Gastrocnemius medialis (tissue), 4 donors: Measurements from ENCODE around the gene CLEC3B. TPM values are rescaled to one million over a fixed set of nuclear protein-coding genes. Genes with fewer than 3 reads are reported as not detected.
"Not testable (repeated sequence)": the region's sequence is repeated elsewhere in the genome, so short reads cannot be mapped to it uniquely, and the experiment has no call there.

Source experiments
- ATAC-seq, 2 donors: fragments of 150-250 bp; one replicate each; pipeline ENCODE4 v1.9.1; 2016
- DNase-seq, 2 donors: peaks; one replicate each; pipeline ENCODE4 v3.0.0-alpha.2; 2019
- H3K27ac ChIP-seq, 4 donors: fragments of 200-600 bp; sonication (generic); 1 replicate in 1 of 4; 2 replicates in 3 of 4; pipeline ENCODE4 v1.5.1; 2016 to 2018; ENCODE audit warnings: mild to moderate bottlenecking in 2 of 4, moderate library complexity in 1 of 4
- H3K27me3 ChIP-seq, 3 donors: fragments of 200-600 bp; sonication (generic) in 2 of 3; 1 replicate in 1 of 3; 2 replicates in 2 of 3; pipeline versions ENCODE4 v1.5.1 to v1.6.0; 2016 to 2019; ENCODE audit warnings: mild to moderate bottlenecking in 1 of 3, moderate library complexity in 1 of 3
- H3K36me3 ChIP-seq, 2 donors: fragments of 200-600 bp; sonication (generic) in 1 of 2; one replicate each; pipeline ENCODE4 v1.5.1; 2017 to 2018
- H3K4me1 ChIP-seq, 2 donors: fragments of 200-600 bp; sonication (generic) in 1 of 2; one replicate each; pipeline ENCODE4 v1.5.1; 2016 to 2017; ENCODE audit warnings: mild to moderate bottlenecking in 2 of 2
- H3K4me3 ChIP-seq, 4 donors: fragments of 200-600 bp; sonication (generic) in 3 of 4; 1 replicate in 1 of 4; 2 replicates in 3 of 4; pipeline ENCODE4 v1.5.1; 2016 to 2019; ENCODE audit warnings: mild to moderate bottlenecking in 2 of 4
- H3K9me3 ChIP-seq, 3 donors: fragments of 200-600 bp; sonication (generic) in 2 of 3; 1 replicate in 1 of 3; 2 replicates in 2 of 3; pipeline ENCODE4 v1.5.1; 2016 to 2019
- CTCF ChIP-seq, 5 experiments: fragments of 450-650 bp in 3 of 5; fragments of 200-600 bp in 2 of 5; sonication (generic) in 2 of 5; IDR thresholded peaks in 4 of 5; conservative IDR thresholded peaks in 1 of 5; 1 replicate in 4 of 5; 2 replicates in 1 of 5; pipeline ENCODE4 v1.5.1; 2016 to 2019; ENCODE audit warnings: antibody characterized with exemption in 5 of 5, mild to moderate bottlenecking in 3 of 5, moderate library complexity in 3 of 5
- POLR2A ChIP-seq, 2 donors: fragments of 450-650 bp; IDR thresholded peaks; one replicate each; pipeline ENCODE4 v1.6.1; 2017; ENCODE audit warnings: antibody characterized with exemption in 2 of 2, mild to moderate bottlenecking in 2 of 2, moderate library complexity in 2 of 2
- in situ Hi-C, 4 donors: fragments of 200-750 bp; cut with MboI; loops; one replicate each; pipeline versions ENCODE4 v1.15.0 to v1.8.0; 2017; ENCODE audit warnings: low sequenced_read_pairs in 4 of 4
- intact Hi-C: fragments of 100-400 bp; cut with DNase I; formaldehyde crosslinking; loops from one replicate; pipeline ENCODE4 v1.15.1; 2023; ENCODE audit warnings: low total_unique reads
- total RNA-seq, 4 donors: library from RNA; depleted of rRNA; stranded (reverse); fragments of >200 nt; gene quantifications; one replicate each; pipeline versions ENCODE4 v1.1.0 to v1.2.3, GENCODE V29; 2016

Gene CLEC3B
- 10 to 100 TPM; 14.5 to 23.4 (median 20.7) TPM for total RNA-seq

- in situ Hi-C loops (loop anchor here (25.0 kb wide), 3 partner anchors 461 to 636 kb away; no protein-coding TSS in a partner anchor), intact Hi-C loops (no loop called here)
- TF ChIP-seq POLR2A (IDR thresholded peaks at IDR 0.05): no peak
- peak in 1 of 2 donors; percentile 63 for DNase-seq
- peak; percentile 21 to 47 for ATAC-seq
- Histone ChIP-seq H3K27me3 (peaks cover 0 to 9% (median 3%) of the 10 kb centered on the region in 3 donors), H3K27ac (peak within 1 kb of the TSS; percentile 43 to 69 (median 62)), H3K36me3 (no peaks in the 10 kb centered on the region), H3K4me1 (peaks cover 34 to 40% of the 10 kb centered on the region in 2 donors), H3K9me3 (no peaks in the 10 kb centered on the region), H3K4me3 (peak within 1 kb of the TSS; percentile 10 to 48 (median 32))
These were observed at the start of gene CLEC3B for GRCh38 chr3:45026038-45026437. Gene CLEC3B (plus strand): TSS chr3:45026303. CDS start chr3:45026363, 60 bp downstream.

GRCh38 chr3:44981220-44981619 is 44.9 kb upstream of the CLEC3B start:
- Histone ChIP-seq H3K4me3 (no peak overlapping the region), H3K4me1 (peaks cover 50 to 51% of the 10 kb centered on the region in 2 donors), H3K9me3 (no peaks in the 10 kb centered on the region), H3K27ac (peak overlapping the region in 1 of 4 donors; percentile 56), H3K27me3 (no peaks in the 10 kb centered on the region), H3K36me3 (no peaks in the 10 kb centered on the region)
- in situ Hi-C loops (no loop called here), intact Hi-C loops (no loop called here)
- no peak for TF ChIP-seq POLR2A (IDR thresholded peaks at IDR 0.05)
- no peak for ATAC-seq
- DNase-seq: no peak

- peaks cover 50 to 51% of the 10 kb centered on the region in 2 donors for H3K4me1 ChIP-seq
- H3K36me3 ChIP-seq: no peaks in the 10 kb centered on the region
- peak overlapping the region in 3 of 4 donors; percentile 45 to 59 (median 56) for H3K27ac ChIP-seq
- H3K9me3 ChIP-seq: no peaks in the 10 kb centered on the region
- in situ Hi-C loops: no loop called here
- no peak for DNase-seq
- H3K4me3 ChIP-seq: no peak overlapping the region
- no peak for TF ChIP-seq POLR2A (IDR thresholded peaks at IDR 0.05)
- no peak for TF ChIP-seq CTCF (IDR thresholded peaks at IDR 0.05 in 4 of 5, conservative IDR thresholded peaks at IDR 0.05 in 1 of 5)
- intact Hi-C loops: no loop called here
- no peak for ATAC-seq
- no peaks in the 10 kb centered on the region for H3K27me3 ChIP-seq
These were observed 44.4 kb upstream of the CLEC3B start for GRCh38 chr3:44981751-44982150.

GRCh38 chr3:44982817-44983216 is 43.3 kb upstream of the CLEC3B start:
- no peaks in the 10 kb centered on the region for H3K27me3 ChIP-seq
- ATAC-seq (no peak), DNase-seq (no peak)
- H3K9me3 ChIP-seq: no peaks in the 10 kb centered on the region
- intact Hi-C loops (no loop called here), in situ Hi-C loops (no loop called here)
- no peak overlapping the region for H3K4me3 ChIP-seq
- peak overlapping the region; percentile 16 to 59 (median 50) for H3K27ac ChIP-seq
- TF ChIP-seq POLR2A (IDR thresholded peaks at IDR 0.05) (no peak), CTCF (IDR thresholded peaks at IDR 0.05 in 4 of 5, conservative IDR thresholded peaks at IDR 0.05 in 1 of 5) (no peak)
- H3K36me3 ChIP-seq: no peaks in the 10 kb centered on the region
- H3K4me1 ChIP-seq: peaks cover 43 to 47% of the 10 kb centered on the region in 2 donors

- ATAC-seq (peak; percentile 39 to 85), DNase-seq (no peak)
- Histone ChIP-seq H3K27me3 (no peaks in the 10 kb centered on the region), H3K9me3 (no peaks in the 10 kb centered on the region), H3K4me1 (peaks cover 43 to 44% of the 10 kb centered on the region in 2 donors), H3K27ac (peak overlapping the region; percentile 16 to 59 (median 50)), H3K36me3 (no peaks in the 10 kb centered on the region), H3K4me3 (no peak overlapping the region)
- in situ Hi-C loops: no loop called here
- intact Hi-C loops: no loop called here
- TF ChIP-seq POLR2A (IDR thresholded peaks at IDR 0.05) (no peak), CTCF (IDR thresholded peaks at IDR 0.05 in 4 of 5, conservative IDR thresholded peaks at IDR 0.05 in 1 of 5) (no peak)
These were observed 42.6 kb upstream of the CLEC3B start for GRCh38 chr3:44983484-44983941.

GRCh38 chr3:44984335-44984734 is 41.8 kb upstream of the CLEC3B start:
- Histone ChIP-seq H3K9me3 (no peaks in the 10 kb centered on the region), H3K27ac (peak overlapping the region in 2 of 4 donors; percentile 16 to 56), H3K4me3 (no peak overlapping the region), H3K36me3 (no peaks in the 10 kb centered on the region), H3K4me1 (peaks cover 42 to 48% of the 10 kb centered on the region in 2 donors), H3K27me3 (no peaks in the 10 kb centered on the region)
- ATAC-seq (no peak), DNase-seq (no peak)
- intact Hi-C loops (no loop called here), in situ Hi-C loops (no loop called here)
- TF ChIP-seq CTCF (IDR thresholded peaks at IDR 0.05 in 4 of 5, conservative IDR thresholded peaks at IDR 0.05 in 1 of 5) (no peak), POLR2A (IDR thresholded peaks at IDR 0.05) (no peak)

GRCh38 chr3:44986330-44986729 is 39.8 kb upstream of the CLEC3B start:
- ATAC-seq, H3K27ac ChIP-seq, intact Hi-C loops, DNase-seq, H3K9me3 ChIP-seq, H3K36me3 ChIP-seq, H3K27me3 ChIP-seq, H3K4me3 ChIP-seq, in situ Hi-C loops: not testable (repeated sequence)
- peaks cover 47 to 63% of the 10 kb centered on the region in 2 donors for H3K4me1 ChIP-seq
